AG04450 (cell line): ENCODE measurements around the gene NRG3. TPM values are rescaled to one million over a fixed set of nuclear protein-coding genes. Genes with fewer than 3 reads are reported as not detected.

Source experiments
- CTCF ChIA-PET: fragments of 300-600, 350-600 bp; formaldehyde crosslinking; extraction: SDS; loops from one replicate; lab custom pipeline; 2022; ENCODE audit warnings: antibody characterized with exemption, inconsistent platforms; lab: Charles Lee
- POLR2A ChIA-PET: fragments of 350-600 bp; formaldehyde crosslinking; extraction: SDS; loops from one replicate; lab custom pipeline; 2021; ENCODE audit warnings: antibody characterized with exemption, inconsistent platforms; lab: Yijun Ruan, JAX
- DNase-seq: peaks from one replicate; pipeline ENCODE4 v3.0.0-alpha.2; 2011; ENCODE audit warnings: low read depth, low spot score
- H3K27ac ChIP-seq: one replicate; pipeline ENCODE4 v1.5.1; 2012; ENCODE audit warnings: low read depth, low read length, control low read depth
- H3K27me3 ChIP-seq: one replicate; pipeline ENCODE4 v1.6.0; 2012; ENCODE audit warnings: low read length; ENCODE audit not compliant: control insufficient read depth, insufficient read depth
- H3K4me3 ChIP-seq: 2 replicates; pipeline ENCODE4 v1.5.1; 2011; ENCODE audit warnings: mild to moderate bottlenecking, low read depth, low read length, control low read depth
- H3K9me3 ChIP-seq: 2 replicates; pipeline ENCODE4 v1.5.1; 2012; ENCODE audit warnings: low read length; ENCODE audit not compliant: control insufficient read depth, insufficient read depth
- CTCF ChIP-seq: IDR thresholded peaks from 2 replicates; pipeline ENCODE4 v1.5.1; 2011; ENCODE audit warnings: low read depth, low read length, control low read depth, inconsistent platforms
- polyA plus RNA-seq: library from polyadenylated mRNA; depleted of rRNA; stranded (reverse); fragments of >200 nt; gene quantifications from 2 replicates; pipeline ENCODE4 v1.2.3, GENCODE V29; 2011

NRG3 gene
- polyA plus RNA-seq, 1 experiment, result not detected

- no peaks in the 10 kb centered on the region for H3K27me3 ChIP-seq
- CTCF ChIA-PET, result no interaction called here
- TF ChIP-seq CTCF, result no peak
- H3K9me3 ChIP-seq, result peaks cover 18% of the 10 kb centered on the region
- DNase-seq, result no peak
- H3K4me3 ChIP-seq, result no peak overlapping the region
- POLR2A ChIA-PET, result no interaction called here
- H3K27ac ChIP-seq, result no peak overlapping the region
Measured at GRCh38 chr10:82742898-82743297, 867.9 kb downstream of the NRG3 start.

GRCh38 chr10:82750538-82750937 is 875.5 kb downstream of the NRG3 start:
- TF ChIP-seq CTCF, result no peak
- H3K9me3 ChIP-seq, result peaks cover 9% of the 10 kb centered on the region
- no peaks in the 10 kb centered on the region for H3K27me3 ChIP-seq
- no peak overlapping the region for H3K27ac ChIP-seq
- H3K4me3 ChIP-seq, result no peak overlapping the region
- ChIA-PET POLR2A (no interaction called here), CTCF (no interaction called here)
- DNase-seq, result no peak

GRCh38 chr10:82757397-82757796 is 882.4 kb downstream of the NRG3 start:
- POLR2A ChIA-PET, result no interaction called here
- CTCF ChIA-PET, result no interaction called here

GRCh38 chr10:82757901-82758300 is 882.9 kb downstream of the NRG3 start:
- no peak for TF ChIP-seq CTCF
- ChIA-PET CTCF (no interaction called here), POLR2A (no interaction called here)
- no peaks in the 10 kb centered on the region for H3K27me3 ChIP-seq
- no peak overlapping the region for H3K4me3 ChIP-seq
- H3K9me3 ChIP-seq, result no peaks in the 10 kb centered on the region
- H3K27ac ChIP-seq, result no peak overlapping the region
- DNase-seq, result no peak

More at GRCh38 chr10:82757397-82757796, 882.4 kb downstream of the NRG3 start:
- Histone ChIP-seq H3K9me3 (no peaks in the 10 kb centered on the region), H3K27ac (no peak overlapping the region), H3K27me3 (no peaks in the 10 kb centered on the region), H3K4me3 (no peak overlapping the region)
- TF ChIP-seq CTCF, result no peak
- DNase-seq, result no peak

- TF ChIP-seq CTCF, result no peak
- Histone ChIP-seq H3K9me3 (peaks cover 2% of the 10 kb centered on the region; the same call in 1 of the 2 replicates), H3K4me3 (no peak overlapping the region), H3K27ac (no peak overlapping the region), H3K27me3 (no peaks in the 10 kb centered on the region)
- CTCF ChIA-PET, result no interaction called here
- POLR2A ChIA-PET, result no interaction called here
- DNase-seq, result no peak
Measured at GRCh38 chr10:82759050-82759449, 884.1 kb downstream of the NRG3 start.
